Measurements from ENCODE around the gene IRAK3.

The IRAK3 gene, protein sequence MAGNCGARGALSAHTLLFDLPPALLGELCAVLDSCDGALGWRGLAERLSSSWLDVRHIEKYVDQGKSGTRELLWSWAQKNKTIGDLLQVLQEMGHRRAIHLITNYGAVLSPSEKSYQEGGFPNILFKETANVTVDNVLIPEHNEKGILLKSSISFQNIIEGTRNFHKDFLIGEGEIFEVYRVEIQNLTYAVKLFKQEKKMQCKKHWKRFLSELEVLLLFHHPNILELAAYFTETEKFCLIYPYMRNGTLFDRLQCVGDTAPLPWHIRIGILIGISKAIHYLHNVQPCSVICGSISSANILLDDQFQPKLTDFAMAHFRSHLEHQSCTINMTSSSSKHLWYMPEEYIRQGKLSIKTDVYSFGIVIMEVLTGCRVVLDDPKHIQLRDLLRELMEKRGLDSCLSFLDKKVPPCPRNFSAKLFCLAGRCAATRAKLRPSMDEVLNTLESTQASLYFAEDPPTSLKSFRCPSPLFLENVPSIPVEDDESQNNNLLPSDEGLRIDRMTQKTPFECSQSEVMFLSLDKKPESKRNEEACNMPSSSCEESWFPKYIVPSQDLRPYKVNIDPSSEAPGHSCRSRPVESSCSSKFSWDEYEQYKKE

DNA sequence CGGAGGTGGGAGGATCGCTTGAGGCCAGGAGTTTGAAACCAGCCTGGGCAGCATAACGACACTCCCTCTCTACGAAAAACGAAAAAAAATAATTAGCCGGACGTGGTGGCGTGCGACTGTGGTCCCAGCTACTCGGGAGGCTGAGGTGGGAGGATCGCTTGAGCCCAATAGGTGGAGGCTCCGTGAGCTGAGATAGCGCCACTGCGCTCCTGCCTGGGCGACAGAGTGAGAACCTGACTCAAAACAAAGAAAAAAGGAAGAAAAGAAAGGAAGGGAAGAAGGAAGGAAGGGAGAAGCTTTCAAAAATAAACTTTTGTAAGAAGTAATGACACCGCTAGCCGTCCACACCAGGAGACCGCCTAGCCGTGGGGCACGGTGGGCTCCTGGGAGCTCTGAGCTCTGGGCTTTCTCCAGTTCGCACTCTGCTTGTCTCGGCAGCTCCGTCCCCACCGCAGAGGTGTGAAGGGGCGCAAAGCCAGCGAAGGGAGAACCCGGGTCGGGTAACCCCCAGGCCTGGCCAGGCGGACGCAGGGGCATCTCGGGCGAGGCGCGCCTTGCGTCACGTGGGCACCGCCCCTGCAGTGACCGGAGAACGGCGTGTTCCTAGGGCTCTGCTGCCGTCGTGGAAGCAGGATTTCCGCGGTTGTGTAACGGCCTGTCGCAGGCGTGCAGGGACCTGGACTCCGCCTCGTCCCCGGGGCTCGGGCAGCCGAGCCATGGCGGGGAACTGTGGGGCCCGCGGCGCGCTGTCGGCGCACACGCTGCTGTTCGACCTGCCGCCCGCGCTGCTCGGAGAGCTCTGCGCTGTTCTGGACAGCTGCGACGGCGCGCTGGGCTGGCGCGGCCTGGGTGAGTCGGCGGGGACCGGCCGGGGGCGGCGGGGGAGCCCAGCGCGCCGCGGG, at the start of gene IRAK3:
Gene IRAK3 (plus strand): TSS at position 631 of the 902 bp plus-strand sequence. CDS start 86 bp downstream, at position 717.
- DNase-seq, result no peak

DNA sequence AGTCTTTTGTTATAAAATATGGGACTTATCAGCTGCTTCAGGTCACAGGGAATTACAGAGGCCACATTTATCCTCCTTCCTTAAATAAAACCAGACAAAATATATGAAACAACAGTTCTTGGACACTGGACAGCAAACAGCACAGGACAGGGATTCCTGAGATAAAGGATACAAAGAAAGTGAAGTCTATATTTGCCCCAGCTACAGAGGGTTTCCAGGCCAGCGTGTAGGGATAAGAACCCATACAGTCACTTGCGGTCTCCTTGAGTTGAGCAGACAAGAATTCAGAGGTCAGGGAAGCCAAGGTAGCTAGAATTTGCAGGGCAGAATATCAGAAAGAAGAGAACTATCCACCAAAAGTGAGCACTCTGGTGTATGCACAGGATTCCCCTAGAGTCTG, 49.7 kb upstream of the IRAK3 start:
- DNase-seq, result no peak

DNA sequence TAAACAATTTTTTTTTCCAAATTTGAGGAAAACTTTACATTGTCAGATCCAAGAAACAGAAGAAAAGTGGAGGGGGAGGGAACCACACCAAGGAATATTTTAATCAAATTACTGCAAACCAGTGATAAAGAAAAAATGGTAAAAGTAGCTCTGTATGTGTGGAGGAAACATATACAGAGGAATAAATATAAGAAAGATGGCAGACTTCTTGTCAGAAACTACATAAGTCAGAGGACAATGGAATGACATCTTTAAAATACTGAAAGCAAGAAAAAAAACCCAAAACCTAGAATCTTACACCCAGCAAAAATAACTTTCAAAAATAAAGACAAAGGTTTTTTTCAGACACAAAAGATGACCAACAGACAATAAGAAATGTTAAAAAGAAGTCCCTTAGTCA, 48.3 kb upstream of the IRAK3 start:
- DNase-seq, result no peak

DNA sequence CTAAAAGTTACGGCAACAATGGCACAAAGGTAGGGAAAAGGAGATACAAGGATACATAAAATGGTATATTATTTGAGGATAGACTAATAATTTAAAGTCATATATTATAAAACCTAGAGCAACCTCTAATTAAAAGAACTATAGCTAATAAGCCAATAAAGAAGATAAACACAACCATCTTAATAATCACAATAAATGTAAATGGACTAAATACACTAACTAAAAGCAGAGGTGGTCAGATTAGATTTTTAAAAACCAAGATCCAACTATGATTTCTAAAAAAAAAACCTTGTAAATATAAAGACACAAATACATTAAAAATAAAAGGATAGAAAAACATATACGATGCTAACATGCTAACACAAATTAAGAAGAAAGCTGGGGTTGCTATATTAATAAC, 47.7 kb upstream of the IRAK3 start:
- no peak for DNase-seq

DNA sequence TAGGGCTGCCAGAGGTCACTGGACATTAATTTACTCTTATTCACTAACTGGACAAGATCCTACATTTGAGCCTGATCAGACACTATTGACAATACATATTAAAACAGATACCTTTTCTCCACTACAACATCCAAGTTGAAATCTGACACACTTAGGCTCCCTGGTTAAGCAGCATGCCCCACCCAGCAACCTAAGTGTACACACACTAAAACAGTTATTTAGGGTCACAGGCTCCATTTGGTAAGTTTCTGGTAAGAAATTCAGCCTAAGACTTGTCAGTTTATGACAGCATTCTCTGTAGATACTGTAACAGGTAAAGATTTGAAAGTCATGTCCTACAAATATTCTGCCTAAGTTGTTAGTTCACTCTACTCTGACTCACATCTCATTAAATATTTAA, 46.2 kb upstream of the IRAK3 start:
- DNase-seq, result no peak

DNA sequence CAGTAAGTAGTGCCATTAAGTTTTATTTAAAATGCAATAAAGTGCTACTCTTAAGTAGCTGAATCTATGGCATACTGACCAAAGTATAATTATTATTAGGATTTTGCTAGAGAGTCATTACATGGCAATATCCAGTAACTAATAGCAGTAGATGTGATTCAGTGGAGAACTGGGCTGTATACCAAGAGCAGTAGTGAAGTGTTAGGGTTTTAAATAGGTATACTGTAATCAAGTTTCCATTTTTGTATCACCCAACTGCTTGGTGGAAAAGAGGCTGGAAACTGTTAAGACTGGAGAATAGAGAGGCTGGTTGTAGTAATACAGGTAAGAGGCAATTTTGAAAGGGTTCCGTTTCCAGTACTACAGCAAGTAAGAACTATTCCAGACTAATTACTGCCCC, 45.1 kb upstream of the IRAK3 start:
- no peak for DNase-seq

DNA sequence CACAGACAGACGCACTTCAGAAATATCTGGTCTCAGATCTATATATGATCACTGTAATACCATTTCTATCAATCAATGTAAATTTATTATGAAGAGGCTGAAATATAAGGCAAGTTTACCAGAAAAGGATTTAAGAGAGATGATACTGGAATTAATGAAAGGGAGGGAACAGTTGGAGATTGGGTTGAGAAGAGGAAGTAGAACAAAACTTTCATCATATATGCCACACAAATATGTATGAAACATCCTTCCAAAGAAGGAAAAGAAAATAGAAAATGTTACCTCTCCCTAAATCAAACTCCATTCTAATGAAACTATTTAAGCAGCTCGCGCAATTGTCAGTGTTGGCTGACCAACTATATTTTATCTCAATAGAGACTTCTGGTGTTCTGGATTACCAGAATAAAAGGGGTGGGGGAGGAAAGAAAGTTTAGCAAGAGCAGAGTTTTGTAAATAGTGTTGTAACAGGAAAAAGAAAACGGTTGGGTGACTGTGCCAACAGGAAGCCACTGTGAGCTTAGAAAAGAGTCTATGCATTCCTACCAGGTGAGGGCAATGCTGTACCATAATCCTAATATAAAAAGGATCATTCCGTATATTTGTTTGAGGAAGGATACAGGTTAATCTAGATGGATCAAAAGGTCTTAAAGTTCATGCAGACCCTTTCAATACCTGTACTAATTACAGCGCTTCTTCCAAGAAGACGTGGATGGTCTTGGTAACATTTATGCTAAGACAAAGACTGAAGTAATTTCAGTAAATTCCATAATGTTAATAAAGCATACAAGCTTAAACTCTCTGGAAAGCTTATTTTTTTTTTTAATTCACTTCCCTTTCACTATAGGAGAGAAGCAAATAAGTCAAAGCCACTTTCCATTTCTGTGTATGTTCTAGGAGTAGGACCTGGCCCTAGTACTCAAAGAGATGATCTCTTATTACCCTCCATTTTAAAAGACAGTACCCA, 43.9 kb upstream of the IRAK3 start:
- no peak for DNase-seq

DNA sequence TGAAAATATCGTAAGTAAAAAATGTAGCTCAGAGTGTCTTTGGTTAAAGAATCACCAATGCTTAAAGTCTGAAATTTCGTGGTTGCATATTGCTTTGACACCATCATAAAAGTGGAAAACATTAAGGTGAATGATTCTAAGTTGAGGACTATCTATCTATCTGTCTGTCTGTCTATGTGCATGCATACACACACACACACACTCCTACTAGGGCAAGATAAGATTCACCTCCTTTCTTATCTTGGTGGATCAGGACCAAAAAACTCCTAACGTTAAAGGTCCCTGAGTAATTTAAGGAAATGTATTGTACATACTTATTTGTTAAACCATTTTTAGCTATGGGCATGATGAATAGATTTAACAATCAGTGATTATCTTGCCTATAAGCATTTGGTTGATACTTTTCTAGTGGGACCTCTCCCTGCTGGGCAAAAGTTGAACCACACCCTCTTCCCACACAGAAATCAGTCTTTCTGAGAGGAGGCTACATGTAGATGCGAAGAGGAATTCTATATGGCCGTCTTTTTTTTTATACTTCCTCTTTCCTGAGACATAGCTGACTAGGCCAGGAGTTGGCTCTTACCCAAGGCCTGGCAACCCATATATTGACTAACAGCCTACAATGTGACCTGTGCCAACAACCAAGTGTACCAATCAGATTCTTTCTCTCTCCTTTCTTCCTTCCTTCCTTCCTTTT, 39.2 kb upstream of the IRAK3 start:
- no peak for DNase-seq

DNA sequence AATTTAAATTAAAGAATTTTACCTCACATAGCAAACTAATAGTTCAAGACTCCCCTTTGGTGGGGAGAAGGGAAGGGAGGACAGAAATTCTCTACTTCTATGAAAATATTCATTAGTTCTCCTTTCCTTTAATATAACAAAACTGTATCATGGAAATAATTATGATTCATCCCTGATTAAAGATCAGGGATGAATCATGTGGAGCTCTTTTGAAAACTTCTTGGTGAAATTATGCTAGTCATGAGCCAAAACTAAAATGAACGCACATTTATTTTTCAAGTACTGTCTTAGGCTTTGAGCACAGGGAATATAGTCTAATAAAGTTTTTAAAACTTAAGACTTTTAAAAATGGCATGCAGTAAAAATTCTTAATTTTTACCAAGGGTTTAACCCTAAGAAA, 36.3 kb upstream of the IRAK3 start:
- no peak for DNase-seq

DNA sequence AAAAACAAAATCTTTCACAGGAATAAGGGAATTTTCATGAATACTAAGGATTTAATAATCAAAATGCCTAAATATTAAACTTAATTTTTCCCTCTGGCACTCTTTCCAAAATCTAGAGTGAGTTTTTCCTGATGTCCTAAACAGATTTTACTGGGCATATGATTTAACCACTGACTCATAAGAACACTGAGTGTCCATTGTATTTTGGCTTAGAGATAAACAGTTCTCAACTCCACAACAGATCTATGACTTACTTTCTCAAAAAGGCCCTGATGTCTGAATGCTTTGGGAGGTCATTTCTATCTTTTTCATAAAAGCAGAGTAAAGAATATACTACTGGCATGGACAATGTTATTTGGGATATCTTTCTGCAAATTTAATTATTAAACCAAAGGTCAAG, 34.2 kb upstream of the IRAK3 start:
- no peak for DNase-seq

DNA sequence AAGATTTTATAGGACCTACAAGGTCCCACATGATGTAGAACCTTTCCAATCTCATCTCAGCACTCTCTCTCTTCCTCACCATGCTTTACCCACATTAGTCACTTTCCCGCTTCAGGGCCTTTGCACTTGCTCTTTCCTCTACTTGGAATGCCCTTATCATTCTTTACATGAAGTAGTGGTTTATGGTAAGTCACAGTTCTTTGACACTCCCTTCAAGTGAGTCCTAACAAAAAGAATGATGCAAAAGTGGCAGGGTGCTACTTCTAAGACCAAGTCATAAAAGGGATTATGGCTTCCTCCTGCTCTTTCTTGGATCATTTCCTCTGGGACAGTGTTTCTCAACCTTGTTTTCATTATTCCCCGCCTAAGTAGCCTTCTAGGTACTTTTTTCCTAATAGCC, 32.4 kb upstream of the IRAK3 start:
- DNase-seq, result no peak

DNA sequence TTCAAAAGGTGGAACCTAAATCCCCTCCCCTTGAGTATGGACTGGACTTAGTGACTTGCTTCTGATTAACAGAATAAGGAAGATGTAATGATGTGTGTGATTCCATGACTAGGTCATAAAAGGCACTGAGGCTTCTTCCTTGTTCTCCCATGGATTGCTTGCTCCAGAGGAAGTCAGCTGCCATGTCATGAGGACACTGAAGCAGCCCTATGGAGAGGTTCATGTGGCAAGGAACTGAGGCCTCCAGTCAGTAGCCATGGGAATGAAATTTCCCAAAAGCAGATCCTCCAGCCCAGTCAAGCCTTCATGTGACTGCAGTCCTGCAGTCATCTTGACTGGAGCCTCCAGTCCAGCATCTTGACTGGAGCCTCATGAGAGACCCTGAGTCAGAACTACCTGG, 29.9 kb upstream of the IRAK3 start:
- no peak for DNase-seq

DNA sequence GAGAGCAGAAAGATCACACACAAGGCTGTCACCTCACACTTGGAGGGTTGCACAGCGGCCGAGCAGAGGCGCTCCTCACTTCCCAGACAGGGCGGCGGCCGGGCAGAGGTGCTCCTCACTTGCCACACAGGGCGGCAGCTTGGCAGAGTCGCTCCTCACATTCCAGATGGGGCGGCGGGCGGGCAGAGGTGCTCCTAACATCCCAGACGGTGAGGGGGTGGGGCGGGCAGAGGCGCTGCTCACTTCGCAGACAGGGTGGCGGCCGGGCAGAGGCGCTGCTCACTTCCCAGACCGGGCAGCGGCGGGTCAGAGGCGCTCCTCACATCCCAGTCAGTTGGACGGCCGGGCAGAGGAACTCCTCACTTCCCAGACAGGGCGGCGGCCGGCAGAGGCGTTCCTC, 28.3 kb upstream of the IRAK3 start:
- DNase-seq, result no peak

DNA sequence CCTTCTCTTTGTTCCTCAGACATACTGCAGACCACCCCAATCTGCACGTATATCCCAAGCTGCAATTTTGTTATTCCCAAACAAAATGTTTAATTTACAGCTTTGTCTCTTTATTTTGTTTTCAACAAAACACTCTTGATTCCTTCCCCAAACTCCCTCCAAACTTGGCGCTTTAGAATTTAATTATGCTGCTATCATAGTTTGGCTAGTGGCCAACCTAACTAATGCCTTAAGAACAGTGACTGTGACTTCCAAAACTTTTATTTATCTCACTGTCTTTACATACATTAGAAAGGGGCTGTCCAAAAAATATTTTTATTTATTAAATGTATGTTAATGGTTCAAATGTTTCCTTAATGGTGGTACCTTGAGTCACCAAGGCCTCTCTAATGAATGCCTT, 26.3 kb upstream of the IRAK3 start:
- no peak for DNase-seq

DNA sequence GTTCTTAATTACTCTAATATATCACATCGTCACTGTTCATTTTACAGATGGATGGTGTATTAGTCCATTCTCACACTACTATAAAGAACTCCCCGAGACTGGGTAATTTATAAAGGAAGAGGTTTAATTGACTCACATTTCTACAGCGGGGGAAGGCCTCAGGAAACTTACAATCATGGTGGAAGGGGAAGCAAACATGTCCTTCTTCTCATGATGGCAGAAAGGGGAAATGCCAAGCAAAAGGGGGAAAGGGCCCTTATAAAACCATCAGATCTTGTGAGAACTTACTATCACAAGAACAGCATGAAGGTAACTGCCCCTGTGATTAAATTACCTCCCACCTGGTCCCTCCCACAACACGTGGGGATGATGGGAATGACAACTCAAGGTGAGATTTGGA, 25.7 kb upstream of the IRAK3 start:
- DNase-seq, result no peak

DNA sequence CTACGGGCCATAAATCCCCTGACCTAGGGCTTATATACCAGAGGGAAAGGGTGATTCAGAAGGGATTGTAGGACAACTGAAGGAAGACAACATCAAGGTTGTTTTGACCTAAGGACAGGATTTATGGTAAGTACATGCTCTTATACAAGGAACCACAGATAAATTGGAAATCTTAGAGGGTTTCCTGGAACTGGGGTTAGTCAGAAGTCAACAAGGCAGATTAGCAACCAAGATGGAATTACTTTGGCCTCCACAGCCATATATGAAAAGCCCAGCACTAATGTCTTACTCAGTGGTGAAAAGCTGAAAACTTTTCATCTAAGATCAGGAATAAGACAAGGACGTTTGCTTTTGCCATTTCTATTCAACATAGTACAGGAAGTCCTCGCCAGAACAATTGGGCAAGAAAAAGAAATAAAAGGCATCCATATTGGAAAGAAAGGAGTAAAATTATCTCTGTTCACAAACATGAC, 24.6 kb upstream of the IRAK3 start:
- no peak for DNase-seq

DNA sequence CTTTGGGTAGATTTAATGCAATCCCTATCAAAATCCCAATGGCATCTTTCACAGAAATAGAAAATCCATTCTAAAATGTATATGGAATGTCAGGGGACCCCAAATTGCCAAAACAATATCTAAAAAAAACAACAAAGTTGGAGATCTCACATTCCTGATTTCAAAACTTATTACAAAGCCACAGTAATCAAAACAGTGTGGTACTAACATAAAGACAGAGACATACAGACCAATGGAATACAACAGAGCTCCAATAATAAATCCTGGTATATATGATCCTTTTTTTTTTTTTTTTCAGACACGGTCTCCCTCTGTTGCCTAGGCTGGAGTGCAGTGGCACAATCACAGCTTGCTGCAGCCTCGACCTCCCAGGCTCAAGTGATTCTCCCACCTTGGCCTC, 23.9 kb upstream of the IRAK3 start:
- DNase-seq, result no peak

DNA sequence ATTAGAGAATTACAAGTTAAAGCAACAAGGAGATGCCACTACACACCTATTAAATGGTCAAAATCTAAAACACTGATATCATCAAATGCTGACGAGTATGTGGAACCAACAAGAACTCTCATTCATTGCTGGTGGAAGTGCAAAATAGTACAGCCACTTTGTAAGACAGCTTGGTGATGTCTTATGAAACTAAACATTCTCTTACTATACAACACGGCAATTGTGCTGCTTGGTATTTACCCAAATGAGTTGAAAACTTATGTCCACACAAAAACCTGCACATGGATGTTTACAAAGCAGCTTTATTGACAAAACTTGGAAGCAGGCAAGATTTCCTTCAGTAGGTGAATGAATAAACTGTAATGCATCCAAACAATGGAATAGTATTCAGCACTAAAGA, 22.5 kb upstream of the IRAK3 start:
- no peak for DNase-seq

DNA sequence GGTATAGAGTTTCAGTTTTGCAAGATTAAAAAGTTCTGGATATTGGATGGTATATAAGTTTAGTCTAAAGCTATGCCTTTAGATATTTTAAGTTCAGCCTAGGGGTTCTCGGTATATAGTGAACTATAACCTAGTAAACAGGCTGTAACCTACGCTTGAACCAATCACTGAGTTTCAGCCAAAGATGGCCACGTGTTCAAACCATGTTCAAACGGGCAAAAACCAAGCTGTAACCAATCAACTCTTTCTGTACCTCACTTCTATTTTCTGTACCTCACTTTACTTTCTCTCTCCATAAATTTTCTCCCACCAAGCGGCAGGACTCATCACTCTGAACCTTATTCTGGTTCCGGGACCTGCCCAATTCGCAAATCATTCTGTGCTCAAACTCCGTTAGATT, 20.6 kb upstream of the IRAK3 start:
- no peak for DNase-seq

DNA sequence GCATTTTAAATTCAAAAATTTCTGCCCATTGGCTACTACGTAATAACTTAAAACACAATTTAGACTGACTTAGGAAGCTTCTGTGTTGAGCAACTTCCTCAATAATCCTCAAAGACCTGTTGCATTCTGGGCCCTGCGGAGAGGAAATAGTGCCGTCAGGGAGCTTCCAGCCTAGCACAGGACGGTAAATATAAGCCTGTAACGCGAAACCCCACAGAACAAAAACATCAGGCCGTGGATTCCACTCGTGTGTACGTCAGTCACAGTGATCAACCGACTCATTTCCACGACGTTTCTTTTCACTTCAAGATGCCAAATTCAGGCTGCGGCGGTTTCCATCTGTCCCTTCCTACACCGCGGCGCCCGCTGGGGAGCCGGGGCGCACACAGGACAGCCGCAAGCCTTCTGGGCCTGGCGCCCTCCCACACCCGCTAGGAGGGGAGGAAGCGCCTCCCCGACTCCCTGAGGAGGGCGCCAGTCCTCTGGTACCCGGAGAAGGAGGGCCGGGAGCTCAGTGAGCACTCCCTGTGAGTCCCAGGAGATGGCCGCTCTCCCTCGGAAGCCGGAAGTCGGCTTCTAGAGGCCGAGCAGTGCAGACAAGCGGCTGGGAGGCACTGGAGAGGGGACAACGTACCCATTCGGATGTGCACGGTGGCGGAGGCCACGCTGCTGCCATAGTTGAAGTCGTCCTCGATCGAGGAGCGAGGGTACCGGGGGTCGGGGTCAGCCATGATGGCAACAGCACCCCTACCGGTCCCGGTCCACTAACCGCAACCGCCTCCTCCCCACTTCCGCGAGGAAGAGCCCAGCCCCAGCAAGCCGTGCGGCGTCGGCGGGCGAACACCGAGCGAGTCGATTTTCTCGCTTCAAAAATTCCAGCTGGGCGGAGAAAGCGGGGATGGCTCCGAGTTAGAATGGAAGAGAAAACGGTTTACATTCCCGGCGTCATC, 19.5 kb upstream of the IRAK3 start, which contains the start of gene TMBIM4:
Gene TMBIM4 (minus strand): TSS at position 776 of the 950 bp plus-strand sequence. CDS start 45 bp downstream, at position 731.
- DNase-seq, result peak; percentile 37

Measured in NCI-H187 treated with DMSO at 0.1 percent for 48 hours (cell line).